ENCODE data around the gene THYN1. TPM values are rescaled to one million over a fixed set of nuclear protein-coding genes. Genes with fewer than 3 reads are reported as not detected.

Gene THYN1
- total RNA-seq, 1 experiment from 2014 or later = 88.3 TPM

DNA sequence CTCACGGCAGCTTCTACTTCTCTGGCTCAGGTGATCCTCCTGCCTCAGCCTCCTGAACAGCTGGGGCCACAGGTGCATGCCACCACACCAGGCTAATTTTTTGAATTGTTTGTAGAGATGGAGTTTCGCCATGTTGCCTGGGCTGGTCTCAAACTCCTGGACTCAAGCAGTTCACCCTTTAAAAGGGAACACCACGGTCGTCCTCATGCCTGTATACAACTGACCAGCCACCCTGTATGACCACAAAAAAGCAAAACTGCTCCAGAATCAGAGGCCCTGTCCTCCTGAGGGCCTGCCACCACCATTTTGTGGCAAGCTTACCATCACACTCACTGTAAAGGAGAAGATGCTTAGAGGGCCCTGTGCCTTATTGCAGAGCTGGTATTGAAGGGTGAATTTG lies 25.2 kb upstream of the THYN1 start:
- no peak for DNase-seq
- Mint-ChIP-seq H3K9me3 (ENCODE audit: unreplicated experiment) (no peaks in the 10 kb centered on the region), H3K27me3 (ENCODE audit: insufficient read depth, unreplicated experiment) (peaks cover 31% of the 10 kb centered on the region), H3K27ac (ENCODE audit: unreplicated experiment) (no peak overlapping the region), H3K36me3 (ENCODE audit: insufficient read depth, unreplicated experiment) (peaks cover 4% of the 10 kb centered on the region), H3K4me1 (ENCODE audit: low read depth, unreplicated experiment) (peaks cover 10% of the 10 kb centered on the region), H3K4me3 (ENCODE audit: unreplicated experiment) (no peak overlapping the region)
- Histone ChIP-seq H3K4me3 (ENCODE audit: low read depth, low read length) (no peak overlapping the region), H3K4me1 (peaks cover 4% of the 10 kb centered on the region), H3K36me3 (ENCODE audit: control insufficient read depth, insufficient read depth, low read length) (no peaks in the 10 kb centered on the region), H3K27me3 (replicated peaks; ENCODE audit: control insufficient read depth, insufficient read depth, low read length) (peaks cover 5% of the 10 kb centered on the region), H3K9me3 (no peaks in the 10 kb centered on the region)
- CTCF ChIA-PET = interaction anchor here (0.7 to 1.4 kb wide), 2 partner anchors 16 to 157 kb away, joined by 4 to 6 read pairs; no protein-coding TSS in a partner anchor
- TF ChIP-seq, protein P1, sequence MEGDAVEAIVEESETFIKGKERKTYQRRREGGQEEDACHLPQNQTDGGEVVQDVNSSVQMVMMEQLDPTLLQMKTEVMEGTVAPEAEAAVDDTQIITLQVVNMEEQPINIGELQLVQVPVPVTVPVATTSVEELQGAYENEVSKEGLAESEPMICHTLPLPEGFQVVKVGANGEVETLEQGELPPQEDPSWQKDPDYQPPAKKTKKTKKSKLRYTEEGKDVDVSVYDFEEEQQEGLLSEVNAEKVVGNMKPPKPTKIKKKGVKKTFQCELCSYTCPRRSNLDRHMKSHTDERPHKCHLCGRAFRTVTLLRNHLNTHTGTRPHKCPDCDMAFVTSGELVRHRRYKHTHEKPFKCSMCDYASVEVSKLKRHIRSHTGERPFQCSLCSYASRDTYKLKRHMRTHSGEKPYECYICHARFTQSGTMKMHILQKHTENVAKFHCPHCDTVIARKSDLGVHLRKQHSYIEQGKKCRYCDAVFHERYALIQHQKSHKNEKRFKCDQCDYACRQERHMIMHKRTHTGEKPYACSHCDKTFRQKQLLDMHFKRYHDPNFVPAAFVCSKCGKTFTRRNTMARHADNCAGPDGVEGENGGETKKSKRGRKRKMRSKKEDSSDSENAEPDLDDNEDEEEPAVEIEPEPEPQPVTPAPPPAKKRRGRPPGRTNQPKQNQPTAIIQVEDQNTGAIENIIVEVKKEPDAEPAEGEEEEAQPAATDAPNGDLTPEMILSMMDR (IDR thresholded peaks at IDR 0.05; ENCODE audit: insufficient read depth in 1 of 2, low read depth in 1 of 2, low read length in 1 of 2, severe bottlenecking in 1 of 2, unreplicated experiment in 1 of 2) = no peak
- no TSS peak for BruUV-seq (replicated peaks)
- intact Hi-C loops (cut with micrococcal nuclease; ENCODE audit: unreplicated experiment) = loop anchor here (10.0 kb wide), 1 partner anchor 296 kb away; no protein-coding TSS in a partner anchor
- POLR2A ChIA-PET = interaction anchor here (0.6 kb wide), 1 partner anchor 25 kb away, joined by 3 read pairs; no protein-coding TSS in a partner anchor

DNA sequence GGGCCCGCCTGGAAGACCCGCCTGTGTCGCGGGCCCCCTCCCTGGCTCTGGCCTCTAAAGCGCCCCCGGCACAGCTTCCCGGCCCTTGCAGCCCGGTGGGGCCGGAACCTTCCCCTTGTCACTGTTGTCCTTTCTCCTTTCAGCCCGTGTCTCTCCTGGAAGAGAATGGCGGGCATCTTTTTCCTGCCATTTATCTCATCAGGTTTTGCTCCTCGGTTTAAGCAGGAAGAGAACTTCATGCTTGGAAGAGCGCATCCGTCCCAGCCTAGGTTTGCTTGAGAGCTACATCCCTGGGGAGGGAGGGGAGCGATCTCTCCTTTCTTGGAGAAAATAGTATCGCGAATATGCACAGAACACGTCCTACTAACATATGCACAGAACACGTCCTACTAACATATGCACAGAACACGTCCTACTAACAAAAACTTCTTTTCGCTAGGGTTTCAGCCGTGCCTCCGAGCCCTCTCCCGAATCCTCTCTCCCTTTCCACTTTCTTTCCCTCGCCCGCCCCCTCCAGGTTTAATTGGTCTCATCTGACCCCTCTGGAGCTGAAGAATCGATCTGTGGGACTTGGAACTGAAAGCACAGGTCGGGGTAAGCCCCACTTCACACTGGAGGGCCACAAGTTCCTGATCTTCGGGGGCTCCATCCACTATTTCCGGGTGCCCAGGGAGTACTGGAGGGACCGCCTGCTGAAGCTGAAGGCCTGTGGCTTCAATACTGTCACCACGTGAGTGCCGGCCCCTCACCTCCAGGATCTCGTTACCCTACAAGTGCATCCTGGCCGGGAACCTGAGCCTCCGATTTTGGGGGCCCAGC lies 24.2 kb upstream of the THYN1 start:
- ChIA-PET POLR2A (no interaction called here), CTCF (interaction anchor here (0.7 kb wide), 1 partner anchor 156 kb away, joined by 4 read pairs; no protein-coding TSS in a partner anchor)
- DNase-seq = no peak
- Mint-ChIP-seq H3K9me3 (ENCODE audit: unreplicated experiment) (no peaks in the 10 kb centered on the region), H3K36me3 (ENCODE audit: insufficient read depth, unreplicated experiment) (peaks cover 4% of the 10 kb centered on the region), H3K4me3 (ENCODE audit: unreplicated experiment) (peak overlapping the region; percentile 57), H3K4me1 (ENCODE audit: low read depth, unreplicated experiment) (peaks cover 10% of the 10 kb centered on the region), H3K27ac (ENCODE audit: unreplicated experiment) (no peak overlapping the region), H3K27me3 (ENCODE audit: insufficient read depth, unreplicated experiment) (peaks cover 29% of the 10 kb centered on the region)
- no peaks in the 10 kb centered on the region for H3K9me3 ChIP-seq
- TF ChIP-seq, protein P1 (IDR thresholded peaks at IDR 0.05; ENCODE audit: insufficient read depth in 1 of 2, low read depth in 1 of 2, low read length in 1 of 2, severe bottlenecking in 1 of 2, unreplicated experiment in 1 of 2) = no peak
- H3K27me3 ChIP-seq (replicated peaks; ENCODE audit: control insufficient read depth, insufficient read depth, low read length) = peaks cover 5% of the 10 kb centered on the region
- BruUV-seq (replicated peaks) = no TSS peak
- intact Hi-C loops (cut with micrococcal nuclease; ENCODE audit: unreplicated experiment) = loop anchor here (10.0 kb wide), 1 partner anchor 297 kb away; no protein-coding TSS in a partner anchor
- H3K4me1 ChIP-seq = peaks cover 6% of the 10 kb centered on the region
- no peaks in the 10 kb centered on the region for H3K36me3 ChIP-seq (ENCODE audit: control insufficient read depth, insufficient read depth, low read length)
- H3K4me3 ChIP-seq (ENCODE audit: low read depth, low read length) = no peak overlapping the region

DNA sequence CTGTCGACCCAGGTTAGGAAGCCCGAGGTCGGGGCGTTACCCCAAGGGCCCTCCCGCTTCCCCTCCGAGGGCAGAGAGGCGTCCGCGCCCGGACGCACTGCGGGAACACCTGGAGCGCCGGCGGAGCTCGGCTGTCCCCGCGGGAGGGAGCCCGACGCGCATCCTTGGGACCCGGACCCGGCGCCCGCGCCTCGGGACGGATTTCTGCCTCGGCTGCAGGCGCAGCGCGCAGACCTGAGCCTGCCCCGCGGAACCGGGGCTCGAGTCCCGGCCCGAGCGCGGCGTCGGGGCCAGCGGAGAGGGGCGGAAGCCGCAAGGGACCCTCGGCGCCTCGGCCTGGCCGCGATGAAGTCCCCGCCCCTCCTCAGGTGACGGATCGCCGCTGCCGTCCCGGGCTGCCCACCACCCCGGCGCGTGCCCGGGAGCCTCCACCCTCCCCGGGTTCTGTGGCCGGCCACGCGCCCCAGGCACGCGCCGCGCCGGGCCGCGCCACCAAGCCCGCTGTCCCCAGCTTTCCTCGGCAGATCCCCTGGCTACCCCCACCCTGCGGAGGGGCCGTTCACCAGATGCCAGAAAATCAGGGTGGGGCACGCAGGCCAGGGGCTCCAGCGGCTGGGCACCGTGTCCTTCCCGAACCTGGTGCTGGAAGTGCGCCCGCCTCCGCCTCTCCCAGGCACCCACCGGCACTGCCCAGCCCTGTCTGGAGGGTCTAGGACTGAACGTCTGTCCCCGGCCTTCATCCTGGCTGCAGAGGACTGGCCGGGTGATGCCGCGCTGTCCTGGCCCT lies 23.4 kb upstream of the THYN1 start:
- H3K27me3 Mint-ChIP-seq (ENCODE audit: insufficient read depth, unreplicated experiment) = peaks cover 30% of the 10 kb centered on the region
- peaks cover 10% of the 10 kb centered on the region for H3K4me1 Mint-ChIP-seq (ENCODE audit: low read depth, unreplicated experiment)

More for the DNA sequence above, 23.4 kb upstream of the THYN1 start:
- Mint-ChIP-seq H3K4me3 (ENCODE audit: unreplicated experiment) (peak overlapping the region; percentile 57), H3K27ac (ENCODE audit: unreplicated experiment) (no peak overlapping the region), H3K36me3 (ENCODE audit: insufficient read depth, unreplicated experiment) (peaks cover 4% of the 10 kb centered on the region), H3K9me3 (ENCODE audit: unreplicated experiment) (no peaks in the 10 kb centered on the region)
- Histone ChIP-seq H3K9me3 (no peaks in the 10 kb centered on the region), H3K36me3 (ENCODE audit: control insufficient read depth, insufficient read depth, low read length) (no peaks in the 10 kb centered on the region), H3K27me3 (replicated peaks; ENCODE audit: control insufficient read depth, insufficient read depth, low read length) (peaks cover 5% of the 10 kb centered on the region), H3K4me1 (peaks cover 10% of the 10 kb centered on the region), H3K4me3 (ENCODE audit: low read depth, low read length) (peak overlapping the region; percentile 24)
- no peak for DNase-seq
- ChIA-PET POLR2A (no interaction called here), CTCF (interaction anchor here (0.7 to 1.2 kb wide), 7 partner anchors 15 to 587 kb away, joined by 3 to 4 read pairs (median 3); partner anchors contain the start of gene VPS26B)
- no TSS peak for BruUV-seq (replicated peaks)
- TF ChIP-seq, protein P1 (IDR thresholded peaks at IDR 0.05; ENCODE audit: insufficient read depth in 1 of 2, low read depth in 1 of 2, low read length in 1 of 2, severe bottlenecking in 1 of 2, unreplicated experiment in 1 of 2) = no peak
- intact Hi-C loops (cut with micrococcal nuclease; ENCODE audit: unreplicated experiment) = loop anchor here (10.0 kb wide), 1 partner anchor 298 kb away; no protein-coding TSS in a partner anchor

Measured in Caco-2 (cell line).